Measurements from ENCODE around the gene RGS9.
"Not testable (repeated sequence)": the region's sequence is repeated elsewhere in the genome, so short reads cannot be mapped to it uniquely, and the experiment has no call there.

The RGS9 gene

GRCh38 chr17:65196617-65197016, 59.4 kb downstream of the RGS9 start:
- Histone ChIP-seq H3K36me3 (ENCODE audit: control insufficient read depth in 2 of 2, insufficient read depth in 2 of 2, low read length in 2 of 2) (peaks cover 0 to 3% of the 10 kb centered on the region in 2 donors), H3K27me3 (ENCODE audit: control insufficient read depth in 1 of 2, insufficient read depth in 2 of 2, low read length in 2 of 2) (no peaks in the 10 kb centered on the region), H3K4me3 (ENCODE audit: low read length in 2 of 2) (no peak overlapping the region), H3K4me1 (ENCODE audit: control insufficient read depth, insufficient read depth, low read length) (no peaks in the 10 kb centered on the region), H3K9me3 (ENCODE audit: control insufficient read depth in 2 of 2, low read length in 2 of 2) (no peaks in the 10 kb centered on the region), H3K9ac (ENCODE audit: low read length in 2 of 2) (no peak overlapping the region), H3K27ac (ENCODE audit: low read length) (no peak overlapping the region)

- Histone ChIP-seq H3K27ac (ENCODE audit: low read length) (no peak overlapping the region), H3K4me3 (ENCODE audit: low read length in 2 of 2) (no peak overlapping the region), H3K36me3 (ENCODE audit: control insufficient read depth in 2 of 2, insufficient read depth in 2 of 2, low read length in 2 of 2) (peaks cover 0 to 3% of the 10 kb centered on the region in 2 donors), H3K4me1 (ENCODE audit: control insufficient read depth, insufficient read depth, low read length) (no peaks in the 10 kb centered on the region), H3K9ac (ENCODE audit: low read length in 2 of 2) (no peak overlapping the region), H3K9me3 (ENCODE audit: control insufficient read depth in 2 of 2, low read length in 2 of 2) (no peaks in the 10 kb centered on the region), H3K27me3 (ENCODE audit: control insufficient read depth in 1 of 2, insufficient read depth in 2 of 2, low read length in 2 of 2) (no peaks in the 10 kb centered on the region)
Measured at GRCh38 chr17:65197201-65197600, 60.0 kb downstream of the RGS9 start.

- H3K4me1 ChIP-seq (ENCODE audit: control insufficient read depth, insufficient read depth, low read length) = no peaks in the 10 kb centered on the region
- H3K4me3 ChIP-seq (ENCODE audit: low read length in 2 of 2) = no peak overlapping the region
- H3K9ac ChIP-seq (ENCODE audit: low read length in 2 of 2) = no peak overlapping the region
- H3K27me3 ChIP-seq (ENCODE audit: control insufficient read depth in 1 of 2, insufficient read depth in 2 of 2, low read length in 2 of 2) = no peaks in the 10 kb centered on the region
- no peaks in the 10 kb centered on the region for H3K9me3 ChIP-seq (ENCODE audit: control insufficient read depth in 2 of 2, low read length in 2 of 2)
- peaks cover 0 to 3% of the 10 kb centered on the region in 2 donors for H3K36me3 ChIP-seq (ENCODE audit: control insufficient read depth in 2 of 2, insufficient read depth in 2 of 2, low read length in 2 of 2)
- no peak overlapping the region for H3K27ac ChIP-seq (ENCODE audit: low read length)
Measured at GRCh38 chr17:65198653-65199382, 61.6 kb downstream of the RGS9 start.

- H3K4me3 ChIP-seq (ENCODE audit: low read length in 2 of 2) = no peak overlapping the region
- H3K9me3 ChIP-seq (ENCODE audit: control insufficient read depth in 2 of 2, low read length in 2 of 2) = no peaks in the 10 kb centered on the region
- H3K9ac ChIP-seq (ENCODE audit: low read length in 2 of 2) = no peak overlapping the region
- H3K27me3 ChIP-seq (ENCODE audit: control insufficient read depth in 1 of 2, insufficient read depth in 2 of 2, low read length in 2 of 2) = no peaks in the 10 kb centered on the region
- peaks cover 0 to 2% of the 10 kb centered on the region in 2 donors for H3K36me3 ChIP-seq (ENCODE audit: control insufficient read depth in 2 of 2, insufficient read depth in 2 of 2, low read length in 2 of 2)
- H3K4me1 ChIP-seq (ENCODE audit: control insufficient read depth, insufficient read depth, low read length) = no peaks in the 10 kb centered on the region
- H3K27ac ChIP-seq (ENCODE audit: low read length) = no peak overlapping the region
Measured at GRCh38 chr17:65201331-65201730, 64.2 kb downstream of the RGS9 start.

- Histone ChIP-seq H3K4me3 (ENCODE audit: low read length in 2 of 2) (no peak overlapping the region), H3K27me3 (ENCODE audit: control insufficient read depth in 1 of 2, insufficient read depth in 2 of 2, low read length in 2 of 2) (no peaks in the 10 kb centered on the region), H3K27ac (ENCODE audit: low read length) (no peak overlapping the region), H3K4me1 (ENCODE audit: control insufficient read depth, insufficient read depth, low read length) (no peaks in the 10 kb centered on the region), H3K9me3 (ENCODE audit: control insufficient read depth in 2 of 2, low read length in 2 of 2) (no peaks in the 10 kb centered on the region), H3K9ac (ENCODE audit: low read length in 2 of 2) (no peak overlapping the region), H3K36me3 (ENCODE audit: control insufficient read depth in 2 of 2, insufficient read depth in 2 of 2, low read length in 2 of 2) (peaks cover 0 to 2% of the 10 kb centered on the region in 2 donors)
Measured at GRCh38 chr17:65202844-65203571, 65.8 kb downstream of the RGS9 start.

GRCh38 chr17:65204001-65204400, 66.8 kb downstream of the RGS9 start:
- Histone ChIP-seq H3K27me3 (ENCODE audit: control insufficient read depth in 1 of 2, insufficient read depth in 2 of 2, low read length in 2 of 2) (no peaks in the 10 kb centered on the region), H3K9me3 (ENCODE audit: control insufficient read depth in 2 of 2, low read length in 2 of 2) (no peaks in the 10 kb centered on the region), H3K9ac (ENCODE audit: low read length in 2 of 2) (no peak overlapping the region), H3K4me1 (ENCODE audit: control insufficient read depth, insufficient read depth, low read length) (no peaks in the 10 kb centered on the region), H3K4me3 (ENCODE audit: low read length in 2 of 2) (no peak overlapping the region), H3K36me3 (ENCODE audit: control insufficient read depth in 2 of 2, insufficient read depth in 2 of 2, low read length in 2 of 2) (peaks cover 0 to 4% of the 10 kb centered on the region in 2 donors), H3K27ac (ENCODE audit: low read length) (no peak overlapping the region)

- H3K4me1 ChIP-seq (ENCODE audit: control insufficient read depth, insufficient read depth, low read length) = no peaks in the 10 kb centered on the region
- peaks cover 0 to 4% of the 10 kb centered on the region in 2 donors for H3K36me3 ChIP-seq (ENCODE audit: control insufficient read depth in 2 of 2, insufficient read depth in 2 of 2, low read length in 2 of 2)
- H3K27me3 ChIP-seq (ENCODE audit: control insufficient read depth in 1 of 2, insufficient read depth in 2 of 2, low read length in 2 of 2) = no peaks in the 10 kb centered on the region
- H3K9ac ChIP-seq (ENCODE audit: low read length in 2 of 2) = no peak overlapping the region
- no peaks in the 10 kb centered on the region for H3K9me3 ChIP-seq (ENCODE audit: control insufficient read depth in 2 of 2, low read length in 2 of 2)
- H3K27ac ChIP-seq (ENCODE audit: low read length) = no peak overlapping the region
- H3K4me3 ChIP-seq (ENCODE audit: low read length in 2 of 2) = no peak overlapping the region
Measured at GRCh38 chr17:65205655-65206054, 68.5 kb downstream of the RGS9 start.

GRCh38 chr17:65207448-65207847, 70.3 kb downstream of the RGS9 start:
- H3K36me3 ChIP-seq (ENCODE audit: control insufficient read depth in 2 of 2, insufficient read depth in 2 of 2, low read length in 2 of 2); H3K27me3 ChIP-seq (ENCODE audit: control insufficient read depth in 1 of 2, insufficient read depth in 2 of 2, low read length in 2 of 2); H3K4me1 ChIP-seq (ENCODE audit: control insufficient read depth, insufficient read depth, low read length); H3K27ac ChIP-seq (ENCODE audit: low read length); H3K9ac ChIP-seq (ENCODE audit: low read length in 2 of 2); H3K9me3 ChIP-seq (ENCODE audit: control insufficient read depth in 2 of 2, low read length in 2 of 2); H3K4me3 ChIP-seq (ENCODE audit: low read length in 2 of 2): not testable (repeated sequence)

GRCh38 chr17:65208717-65209116, 71.5 kb downstream of the RGS9 start:
- Histone ChIP-seq H3K9me3 (ENCODE audit: control insufficient read depth in 2 of 2, low read length in 2 of 2) (no peaks in the 10 kb centered on the region), H3K27me3 (ENCODE audit: control insufficient read depth in 1 of 2, insufficient read depth in 2 of 2, low read length in 2 of 2) (no peaks in the 10 kb centered on the region), H3K9ac (ENCODE audit: low read length in 2 of 2) (no peak overlapping the region), H3K27ac (ENCODE audit: low read length) (no peak overlapping the region), H3K4me1 (ENCODE audit: control insufficient read depth, insufficient read depth, low read length) (no peaks in the 10 kb centered on the region), H3K36me3 (ENCODE audit: control insufficient read depth in 2 of 2, insufficient read depth in 2 of 2, low read length in 2 of 2) (peaks cover 0 to 4% of the 10 kb centered on the region in 2 donors), H3K4me3 (ENCODE audit: low read length in 2 of 2) (no peak overlapping the region)

- Histone ChIP-seq H3K4me3 (ENCODE audit: low read length in 2 of 2) (no peak overlapping the region), H3K4me1 (ENCODE audit: control insufficient read depth, insufficient read depth, low read length) (no peaks in the 10 kb centered on the region), H3K9me3 (ENCODE audit: control insufficient read depth in 2 of 2, low read length in 2 of 2) (no peaks in the 10 kb centered on the region), H3K27ac (ENCODE audit: low read length) (no peak overlapping the region), H3K27me3 (ENCODE audit: control insufficient read depth in 1 of 2, insufficient read depth in 2 of 2, low read length in 2 of 2) (no peaks in the 10 kb centered on the region), H3K36me3 (ENCODE audit: control insufficient read depth in 2 of 2, insufficient read depth in 2 of 2, low read length in 2 of 2) (no peaks in the 10 kb centered on the region), H3K9ac (ENCODE audit: low read length in 2 of 2) (no peak overlapping the region)
Measured at GRCh38 chr17:65218261-65218660, 81.1 kb downstream of the RGS9 start.

GRCh38 chr17:65219124-65219523, 82.0 kb downstream of the RGS9 start:
- no peaks in the 10 kb centered on the region for H3K4me1 ChIP-seq (ENCODE audit: control insufficient read depth, insufficient read depth, low read length)

More at GRCh38 chr17:65219124-65219523, 82.0 kb downstream of the RGS9 start:
- H3K4me3 ChIP-seq (ENCODE audit: low read length in 2 of 2) = no peak overlapping the region
- H3K9me3 ChIP-seq (ENCODE audit: control insufficient read depth in 2 of 2, low read length in 2 of 2) = no peaks in the 10 kb centered on the region
- H3K27me3 ChIP-seq (ENCODE audit: control insufficient read depth in 1 of 2, insufficient read depth in 2 of 2, low read length in 2 of 2) = no peaks in the 10 kb centered on the region
- H3K9ac ChIP-seq (ENCODE audit: low read length in 2 of 2) = no peak overlapping the region
- H3K36me3 ChIP-seq (ENCODE audit: control insufficient read depth in 2 of 2, insufficient read depth in 2 of 2, low read length in 2 of 2) = no peaks in the 10 kb centered on the region
- no peak overlapping the region for H3K27ac ChIP-seq (ENCODE audit: low read length)

Measured in stomach smooth muscle (tissue), 2 donors.